MM.1S (cell line): ENCODE measurements around the gene KCNA5.

Experiments
- DNase-seq: peaks from one replicate; pipeline ENCODE4 v3.0.0-alpha.2; 2015
- H2AFZ ChIP-seq: fragments of 300-600 bp; sonication (generic); 2 replicates; pipeline ENCODE4 v1.6.0; 2016; ENCODE audit warnings: antibody characterized with exemption, low read length
- H3F3A ChIP-seq: fragments of 300-600 bp; sonication (generic); 2 replicates; pipeline ENCODE4 v1.6.1; 2016; ENCODE audit warnings: mild to moderate bottlenecking, antibody characterized with exemption, low read length, moderate library complexity, mixed read lengths; ENCODE audit not compliant: insufficient read depth
- H3K27ac ChIP-seq: fragments of 300-600 bp; sonication (generic); 2 replicates; pipeline ENCODE4 v1.5.1; 2016; ENCODE audit warnings: mild to moderate bottlenecking, low read length
- H3K27me3 ChIP-seq: fragments of 300-600 bp; sonication (generic); replicated peaks from 2 replicates; pipeline ENCODE4 v1.6.0; 2016; ENCODE audit warnings: low read length; ENCODE audit not compliant: insufficient read depth
- H3K36me3 ChIP-seq: fragments of 300-600 bp; sonication (generic); replicated peaks from 2 replicates; pipeline ENCODE4 v1.6.1; 2016; ENCODE audit warnings: mild to moderate bottlenecking, low read length, mixed read lengths; ENCODE audit not compliant: insufficient read depth
- H3K4me1 ChIP-seq: fragments of 300-600 bp; sonication (generic); 2 replicates; pipeline ENCODE4 v1.6.1; 2016; ENCODE audit warnings: low read length, mixed read lengths
- H3K4me2 ChIP-seq: fragments of 300-600 bp; sonication (generic); 2 replicates; pipeline ENCODE4 v1.6.0; 2016; ENCODE audit warnings: low read depth, low read length
- H3K4me3 ChIP-seq: fragments of 300-600 bp; sonication (generic); 2 replicates; pipeline ENCODE4 v1.5.1; 2016; ENCODE audit warnings: low read length, mixed read lengths
- H3K79me2 ChIP-seq: fragments of 300-600 bp; sonication (generic); 2 replicates; pipeline ENCODE4 v1.6.1; 2016; ENCODE audit warnings: mixed run types, low read length, mixed read lengths
- H3K9ac ChIP-seq: fragments of 300-600 bp; sonication (generic); 2 replicates; pipeline ENCODE4 v1.6.1; 2016; ENCODE audit warnings: low read length, mixed read lengths
- H3K9me2 ChIP-seq: fragments of 300-600 bp; sonication (generic); replicated peaks from 2 replicates; pipeline ENCODE4 v1.6.1; 2016; ENCODE audit warnings: mild to moderate bottlenecking, low read length, mixed read lengths; ENCODE audit not compliant: insufficient read depth
- H3K9me3 ChIP-seq: fragments of 300-600 bp; sonication (generic); replicated peaks from 2 replicates; pipeline ENCODE4 v1.6.1; 2016; ENCODE audit warnings: mild to moderate bottlenecking, low read length, mixed read lengths; ENCODE audit not compliant: insufficient read depth
- H4K20me1 ChIP-seq: fragments of 300-600 bp; sonication (generic); 2 replicates; pipeline ENCODE4 v1.6.1; 2016; ENCODE audit warnings: mild to moderate bottlenecking, low read length, moderate library complexity, mixed read lengths; ENCODE audit not compliant: insufficient read depth
- EZH2 ChIP-seq: fragments of 300-600 bp; sonication (generic); optimal IDR thresholded peaks from 2 replicates; pipeline ENCODE3; 2017; ENCODE audit warnings: low read depth, mild to moderate bottlenecking, antibody characterized with exemption, low read length, mixed read lengths
- EZH2phosphoT487 ChIP-seq: fragments of 300-600 bp; sonication (generic); IDR thresholded peaks from 2 replicates; pipeline ENCODE4 v1.6.1; 2018; ENCODE audit warnings: antibody characterized with exemption, low read length
- TF ChIP-seq, protein P1 (sequence below): fragments of 300-600 bp; sonication (generic); IDR thresholded peaks from 2 replicates; pipeline ENCODE4 v1.5.1; 2016; ENCODE audit warnings: antibody characterized with exemption, low read length, mixed read lengths

The KCNA5 gene

DNA sequence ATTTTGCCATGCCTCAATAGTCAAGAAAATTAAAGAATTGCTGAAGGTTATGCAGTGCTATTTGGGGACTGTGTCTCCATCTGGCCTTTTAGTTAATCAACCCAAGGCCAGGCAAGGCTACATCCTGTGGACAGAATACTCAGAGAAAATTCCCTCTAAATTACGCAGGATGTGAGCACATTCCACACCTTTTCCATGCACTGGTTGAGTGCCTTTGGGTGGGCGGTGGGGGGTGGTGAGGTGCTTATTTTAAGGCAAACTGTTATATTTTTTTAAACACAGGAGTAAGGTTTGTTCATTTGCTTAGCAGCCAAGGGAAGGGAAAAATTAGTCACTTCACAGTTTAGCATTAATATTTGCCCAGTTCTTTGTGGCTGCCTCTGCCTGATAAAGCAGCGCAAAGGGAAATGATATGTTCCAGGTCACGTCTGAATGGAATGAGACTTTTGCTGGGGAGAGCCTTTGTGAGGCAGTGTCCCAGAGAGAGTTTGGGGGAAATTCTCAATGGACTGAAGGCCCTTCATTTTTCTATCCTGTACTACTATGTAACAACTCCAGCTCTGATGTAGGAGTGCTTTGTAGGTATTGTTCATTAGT is 17.2 kb upstream of the KCNA5 start:
- Histone ChIP-seq H3K27ac (no peak overlapping the region), H3F3A (peaks cover 7% of the 10 kb centered on the region), H2AFZ (no peak overlapping the region), H3K9me2 (no peaks in the 10 kb centered on the region), H3K4me2 (no peak overlapping the region), H3K36me3 (no peaks in the 10 kb centered on the region), H3K9me3 (no peaks in the 10 kb centered on the region), H4K20me1 (no peaks in the 10 kb centered on the region), H3K79me2 (no peaks in the 10 kb centered on the region), H3K4me1 (peaks cover 13% of the 10 kb centered on the region), H3K4me3 (no peak overlapping the region), H3K9ac (no peak overlapping the region), H3K27me3 (no peaks in the 10 kb centered on the region)
- no peak for DNase-seq
- TF ChIP-seq EZH2phosphoT487 (no peak), EZH2 (no peak)
- TF ChIP-seq, protein P1, sequence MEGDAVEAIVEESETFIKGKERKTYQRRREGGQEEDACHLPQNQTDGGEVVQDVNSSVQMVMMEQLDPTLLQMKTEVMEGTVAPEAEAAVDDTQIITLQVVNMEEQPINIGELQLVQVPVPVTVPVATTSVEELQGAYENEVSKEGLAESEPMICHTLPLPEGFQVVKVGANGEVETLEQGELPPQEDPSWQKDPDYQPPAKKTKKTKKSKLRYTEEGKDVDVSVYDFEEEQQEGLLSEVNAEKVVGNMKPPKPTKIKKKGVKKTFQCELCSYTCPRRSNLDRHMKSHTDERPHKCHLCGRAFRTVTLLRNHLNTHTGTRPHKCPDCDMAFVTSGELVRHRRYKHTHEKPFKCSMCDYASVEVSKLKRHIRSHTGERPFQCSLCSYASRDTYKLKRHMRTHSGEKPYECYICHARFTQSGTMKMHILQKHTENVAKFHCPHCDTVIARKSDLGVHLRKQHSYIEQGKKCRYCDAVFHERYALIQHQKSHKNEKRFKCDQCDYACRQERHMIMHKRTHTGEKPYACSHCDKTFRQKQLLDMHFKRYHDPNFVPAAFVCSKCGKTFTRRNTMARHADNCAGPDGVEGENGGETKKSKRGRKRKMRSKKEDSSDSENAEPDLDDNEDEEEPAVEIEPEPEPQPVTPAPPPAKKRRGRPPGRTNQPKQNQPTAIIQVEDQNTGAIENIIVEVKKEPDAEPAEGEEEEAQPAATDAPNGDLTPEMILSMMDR: no peak

DNA sequence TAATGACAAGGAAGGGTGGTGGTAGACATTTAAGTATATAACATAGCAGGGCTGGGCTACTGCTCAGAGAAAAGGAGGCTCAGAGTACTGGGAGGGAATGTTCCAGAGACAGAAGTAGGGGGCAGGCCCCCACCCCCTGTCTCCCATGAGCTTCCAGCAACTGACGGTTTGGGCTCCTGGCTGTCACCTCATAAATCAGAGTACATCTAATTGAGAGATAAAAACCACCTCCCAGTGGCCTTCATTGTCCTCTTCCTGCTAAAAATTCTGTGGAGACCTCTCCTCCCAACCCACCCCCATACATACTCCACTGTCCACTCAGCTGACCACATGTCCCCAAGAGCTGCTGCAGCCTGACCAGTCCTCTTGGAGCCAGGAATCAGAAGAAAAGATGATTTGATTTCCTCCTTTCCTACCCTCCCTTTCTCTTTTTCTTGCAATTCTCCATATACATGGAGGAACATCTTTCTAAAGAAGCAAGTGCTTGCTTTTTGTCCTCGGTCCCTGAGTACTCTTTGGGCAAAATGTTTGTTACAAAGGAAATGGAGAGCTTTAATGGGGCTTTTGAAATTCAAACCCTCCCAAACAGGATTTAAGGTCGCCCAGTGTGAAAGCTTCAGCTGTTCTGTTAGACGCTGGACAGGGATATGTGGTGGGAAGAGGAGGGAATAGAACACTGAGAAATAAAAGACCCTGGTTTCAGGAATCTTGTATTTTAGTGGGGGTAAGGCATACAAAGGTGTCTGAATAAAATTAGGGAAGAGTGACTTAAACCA is 16.4 kb upstream of the KCNA5 start:
- peaks cover 21% of the 10 kb centered on the region for H3K4me1 ChIP-seq
- H3K4me3 ChIP-seq: no peak overlapping the region
- no peak overlapping the region for H3K27ac ChIP-seq
- H4K20me1 ChIP-seq: no peaks in the 10 kb centered on the region
- peaks cover 11% of the 10 kb centered on the region for H3F3A ChIP-seq
- no peak for DNase-seq
- no peaks in the 10 kb centered on the region for H3K79me2 ChIP-seq
- H3K9me2 ChIP-seq: no peaks in the 10 kb centered on the region
- TF ChIP-seq, protein P1: no peak
- TF ChIP-seq EZH2phosphoT487 (no peak), EZH2 (no peak)
- no peaks in the 10 kb centered on the region for H3K27me3 ChIP-seq
- no peaks in the 10 kb centered on the region for H3K36me3 ChIP-seq
- no peak overlapping the region for H2AFZ ChIP-seq
- H3K9ac ChIP-seq: no peak overlapping the region
- no peaks in the 10 kb centered on the region for H3K9me3 ChIP-seq
- H3K4me2 ChIP-seq: no peak overlapping the region

DNA sequence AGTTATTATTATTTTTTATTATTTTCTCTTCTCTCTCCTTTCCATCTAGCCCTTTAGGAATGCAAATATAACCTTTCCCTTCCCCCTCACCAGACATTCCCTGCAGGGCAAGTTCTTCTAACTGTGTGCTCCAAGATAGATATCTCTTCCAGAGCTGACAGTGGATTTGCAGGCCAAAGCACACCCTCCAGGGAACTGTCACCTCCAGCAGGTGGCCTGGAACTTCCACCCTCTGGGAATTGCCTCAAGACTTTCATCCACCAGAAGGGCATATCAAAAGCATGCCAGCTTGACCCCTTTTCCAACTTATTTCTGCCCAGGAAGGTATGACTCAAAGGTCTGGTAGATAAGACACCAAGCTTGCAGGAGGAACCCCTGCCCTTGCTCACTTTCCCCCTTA is 13.6 kb upstream of the KCNA5 start:
- peaks cover 25% of the 10 kb centered on the region for H3K4me1 ChIP-seq
- TF ChIP-seq EZH2phosphoT487 (no peak), EZH2 (no peak)
- TF ChIP-seq, protein P1: no peak
- H3K9ac ChIP-seq: no peak overlapping the region
- H3K79me2 ChIP-seq: no peaks in the 10 kb centered on the region
- H3K4me3 ChIP-seq: no peak overlapping the region
- no peaks in the 10 kb centered on the region for H3K27me3 ChIP-seq
- no peak overlapping the region for H3K27ac ChIP-seq
- H3K36me3 ChIP-seq: no peaks in the 10 kb centered on the region
- no peak overlapping the region for H2AFZ ChIP-seq
- H3K9me3 ChIP-seq: no peaks in the 10 kb centered on the region
- no peak overlapping the region for H3K4me2 ChIP-seq
- peaks cover 11% of the 10 kb centered on the region for H3F3A ChIP-seq
- no peaks in the 10 kb centered on the region for H3K9me2 ChIP-seq
- DNase-seq: no peak
- H4K20me1 ChIP-seq: no peaks in the 10 kb centered on the region
